Head of caudate nucleus (tissue), 42 donors: ENCODE measurements around the gene DNAJC3.
"Not testable (repeated sequence)": the region's sequence is repeated elsewhere in the genome, so short reads cannot be mapped to it uniquely, and the experiment has no call there.

Experiments
- DNase-seq, 42 donors: peaks; one replicate each; pipeline versions ENCODE4 v3.0.0 to v3.0.0-alpha.2; 2020 to 2021; ENCODE audit warnings: mixed read lengths in 7 of 42
- intact Hi-C: fragments of 100-400 bp; cut with DNase I; formaldehyde crosslinking; loops from one replicate; pipeline ENCODE4 v1.15.0; 2022

The DNAJC3 gene

GRCh38 chr13:95708391-95708774 lies 31.4 kb downstream of the DNAJC3 start:
- no peak for DNase-seq
- intact Hi-C loops: no loop called here

- no peak for DNase-seq
- intact Hi-C loops: no loop called here
Measured at GRCh38 chr13:95708811-95709500, 32.0 kb downstream of the DNAJC3 start.

- intact Hi-C loops: no loop called here
Measured at GRCh38 chr13:95710313-95710712, 33.4 kb downstream of the DNAJC3 start.

GRCh38 chr13:95712846-95713245 lies 35.9 kb downstream of the DNAJC3 start:
- intact Hi-C loops, DNase-seq: not testable (repeated sequence)

More at GRCh38 chr13:95710313-95710712, 33.4 kb downstream of the DNAJC3 start:
- no peak for DNase-seq

GRCh38 chr13:95713651-95714050 lies 36.7 kb downstream of the DNAJC3 start:
- no peak for DNase-seq
- intact Hi-C loops: no loop called here

GRCh38 chr13:95714142-95714832 lies 37.3 kb downstream of the DNAJC3 start:
- no peak for DNase-seq
- intact Hi-C loops: no loop called here

- intact Hi-C loops: no loop called here
- no peak for DNase-seq
Measured at GRCh38 chr13:95716231-95716630, 39.3 kb downstream of the DNAJC3 start.

- DNase-seq: no peak
- intact Hi-C loops: no loop called here
Measured at GRCh38 chr13:95722241-95722640, 45.3 kb downstream of the DNAJC3 start.

GRCh38 chr13:95723438-95723837 lies 46.5 kb downstream of the DNAJC3 start:
- intact Hi-C loops: no loop called here
- DNase-seq: no peak

GRCh38 chr13:95724252-95724651 lies 47.3 kb downstream of the DNAJC3 start:
- intact Hi-C loops: no loop called here
- DNase-seq: no peak

GRCh38 chr13:95726876-95727275 lies 49.9 kb downstream of the DNAJC3 start:
- intact Hi-C loops: no loop called here

GRCh38 chr13:95728957-95729356 lies 52.0 kb downstream of the DNAJC3 start:
- no peak for DNase-seq
- intact Hi-C loops: no loop called here

More at GRCh38 chr13:95726876-95727275, 49.9 kb downstream of the DNAJC3 start:
- DNase-seq: no peak

GRCh38 chr13:95734124-95734523 lies 57.2 kb downstream of the DNAJC3 start:
- intact Hi-C loops: no loop called here
- no peak for DNase-seq

- intact Hi-C loops, DNase-seq: not testable (repeated sequence)
Measured at GRCh38 chr13:95740071-95740978, 63.4 kb downstream of the DNAJC3 start.

- intact Hi-C loops: no loop called here
- DNase-seq: no peak
Measured at GRCh38 chr13:95740979-95741320, 64.0 kb downstream of the DNAJC3 start.

GRCh38 chr13:95741584-95742563 lies 64.9 kb downstream of the DNAJC3 start:
- no peak for DNase-seq
- intact Hi-C loops: no loop called here

- intact Hi-C loops: no loop called here
- DNase-seq: no peak
Measured at GRCh38 chr13:95743192-95743591, 66.3 kb downstream of the DNAJC3 start.

- intact Hi-C loops: no loop called here
- DNase-seq: no peak
Measured at GRCh38 chr13:95745289-95745688, 68.3 kb downstream of the DNAJC3 start.

GRCh38 chr13:95745752-95746151 lies 68.8 kb downstream of the DNAJC3 start:
- no peak for DNase-seq
- intact Hi-C loops: no loop called here
